ENCODE results near the gene RYR1. TPM values are rescaled to one million over a fixed set of nuclear protein-coding genes. Genes with fewer than 3 reads are reported as not detected.

RYR1 gene
- total RNA-seq = 1 to 10 TPM in 1 of 2 experiments, under 1 TPM in 1; 0.20 to 1.2 TPM
- 2.2 TPM for polyA plus RNA-seq (2013, experiment 1 of 2)
- polyA plus RNA-seq (2013, experiment 2 of 2) = 7.9 TPM
- 1.4 to 61.5 (median 4.2) reads per million in 172 experiments for total RNA-seq

GRCh38 chr19:38433268-38433733 lies at the start of gene RYR1:
Gene RYR1 (plus strand): TSS chr19:38433691. CDS start chr19:38433830, 139 bp downstream.
- ATAC-seq (ENCODE audit: poor library complexity) = peak; percentile 75
- peaks cover 14% of the 10 kb centered on the region for H3K4me1 Mint-ChIP-seq (ENCODE audit: low read depth)
- peak in 9 of 14 experiments; percentile 17 to 64 (median 43) for DNase-seq
- Histone ChIP-seq H3K9me3 (ENCODE audit: control insufficient read depth in 1 of 2, insufficient read depth in 1 of 2, low read length in 2 of 2) (no peaks in the 10 kb centered on the region), H3K4me1 (ENCODE audit: insufficient read depth, low read length) (peaks cover 17% of the 10 kb centered on the region), H3K4me3 (ENCODE audit: low read length) (no peak within 1 kb of the TSS), H3K27me3 (ENCODE audit: control insufficient read depth in 1 of 2, insufficient read depth in 2 of 2, low read length in 2 of 2) (peaks cover 14 to 21% of the 10 kb centered on the region in 2 experiments), H3K27ac (ENCODE audit: low read depth in 1 of 2, low read length in 2 of 2) (no peak within 1 kb of the TSS), H3K36me3 (ENCODE audit: insufficient read depth, low read length) (no peaks in the 10 kb centered on the region)
- intact Hi-C loops (cut with DNase I, micrococcal nuclease) = no loop called here
- POLR2A ChIA-PET = no interaction called here
- H3K36me3 Mint-ChIP-seq (ENCODE audit: low read depth) = no peaks in the 10 kb centered on the region
- no peak within 1 kb of the TSS for H3K4me3 Mint-ChIP-seq
- CTCF ChIA-PET = no interaction called here
- H3K27ac Mint-ChIP-seq = no peak within 1 kb of the TSS
- H3K27me3 Mint-ChIP-seq = peaks cover 29% of the 10 kb centered on the region
- H3K9me3 Mint-ChIP-seq = no peaks in the 10 kb centered on the region
- no peak for TF ChIP-seq CTCF (IDR thresholded peaks at IDR 0.05)

GRCh38 chr19:38383743-38384142 lies 49.7 kb upstream of the RYR1 start:
- Mint-ChIP-seq H3K27ac (no peak overlapping the region), H3K4me1 (ENCODE audit: low read depth) (peaks cover 26% of the 10 kb centered on the region), H3K4me3 (no peak overlapping the region), H3K36me3 (ENCODE audit: low read depth) (peaks cover 77% of the 10 kb centered on the region), H3K27me3 (peaks cover 37% of the 10 kb centered on the region), H3K9me3 (no peaks in the 10 kb centered on the region)
- Histone ChIP-seq H3K4me1 (ENCODE audit: insufficient read depth, low read length) (peaks cover 37% of the 10 kb centered on the region), H3K9me3 (ENCODE audit: control insufficient read depth in 1 of 2, insufficient read depth in 1 of 2, low read length in 2 of 2) (peaks cover 0 to 5% of the 10 kb centered on the region in 2 experiments), H3K27ac (ENCODE audit: low read depth in 1 of 2, low read length in 2 of 2) (no peak overlapping the region), H3K36me3 (ENCODE audit: insufficient read depth, low read length) (peaks cover 46% of the 10 kb centered on the region), H3K27me3 (ENCODE audit: control insufficient read depth in 1 of 2, insufficient read depth in 2 of 2, low read length in 2 of 2) (peaks cover 11 to 13% of the 10 kb centered on the region in 2 experiments), H3K4me3 (ENCODE audit: low read length) (no peak overlapping the region)
- DNase-seq = no peak
- CTCF ChIA-PET = interaction anchor here (0.6 kb wide), 1 partner anchor 164 kb away, joined by 3 read pairs; no protein-coding TSS in a partner anchor
- ATAC-seq (ENCODE audit: poor library complexity) = no peak
- TF ChIP-seq CTCF (IDR thresholded peaks at IDR 0.05) = no peak
- POLR2A ChIA-PET = interaction anchor here (0.7 kb wide), 1 partner anchor 19 kb away, joined by 4 read pairs; the partner anchor contains the start of gene FAM98C
- intact Hi-C loops (cut with DNase I, micrococcal nuclease) = no loop called here

- peaks cover 71% of the 10 kb centered on the region for H3K36me3 Mint-ChIP-seq (ENCODE audit: low read depth)
Observed at GRCh38 chr19:38384209-38385027, 49.1 kb upstream of the RYR1 start.

More at GRCh38 chr19:38384209-38385027, 49.1 kb upstream of the RYR1 start:
- Histone ChIP-seq H3K9me3 (ENCODE audit: control insufficient read depth in 1 of 2, insufficient read depth in 1 of 2, low read length in 2 of 2) (peaks cover 0 to 5% of the 10 kb centered on the region in 2 experiments), H3K4me1 (ENCODE audit: insufficient read depth, low read length) (peaks cover 43% of the 10 kb centered on the region), H3K36me3 (ENCODE audit: insufficient read depth, low read length) (peaks cover 40% of the 10 kb centered on the region), H3K4me3 (ENCODE audit: low read length) (no peak overlapping the region), H3K27me3 (ENCODE audit: control insufficient read depth in 1 of 2, insufficient read depth in 2 of 2, low read length in 2 of 2) (peaks cover 18 to 20% of the 10 kb centered on the region in 2 experiments), H3K27ac (ENCODE audit: low read depth in 1 of 2, low read length in 2 of 2) (no peak overlapping the region)
- no peak overlapping the region for H3K4me3 Mint-ChIP-seq
- intact Hi-C loops (cut with DNase I, micrococcal nuclease) = loop anchor here in 1 of 2 experiments (5.0 kb wide), 1 partner anchor 47 kb away; the partner anchor contains the start of gene CATSPERG
- peaks cover 38% of the 10 kb centered on the region for H3K27me3 Mint-ChIP-seq
- DNase-seq (no peak), ATAC-seq (ENCODE audit: poor library complexity) (no peak)
- peaks cover 28% of the 10 kb centered on the region for H3K4me1 Mint-ChIP-seq (ENCODE audit: low read depth)
- no peak for TF ChIP-seq CTCF (IDR thresholded peaks at IDR 0.05)
- CTCF ChIA-PET = no interaction called here
- no peak overlapping the region for H3K27ac Mint-ChIP-seq
- POLR2A ChIA-PET = interaction anchor here (0.7 to 1.7 kb wide), 3 partner anchors 10 to 19 kb away, joined by 4 to 9 read pairs (median 8); partner anchors contain the start of genes FAM98C and PSMD8
- H3K9me3 Mint-ChIP-seq = no peaks in the 10 kb centered on the region

Measured in CD4-positive, alpha-beta T cell (primary cell).